HepG2 (cell line): Measurements from ENCODE around the gene HECA. TPM values are rescaled to one million over a fixed set of nuclear protein-coding genes. Genes with fewer than 3 reads are reported as not detected.

Source experiments
- CHD2 ChIP-seq: IDR thresholded peaks from 2 replicates; pipeline ENCODE4 v1.6.1; 2011; ENCODE audit warnings: low read depth, low read length, improper control_type of control experiment
- FOXK1 ChIP-seq: sonication (generic); formaldehyde crosslinking; IDR thresholded peaks from 2 replicates; pipeline ENCODE4 v1.4.0; 2020; ENCODE audit warnings: low read depth, missing genetic modification reagents, borderline replicate concordance
- GATA4 ChIP-seq: sonication (generic); IDR thresholded peaks from 2 replicates; pipeline ENCODE4 v1.6.1; 2016; ENCODE audit warnings: antibody characterized with exemption, low read depth, borderline replicate concordance
- HNRNPUL1 ChIP-seq: fragments of 200-400 bp; formaldehyde crosslinking; IDR thresholded peaks from 2 replicates; pipeline ENCODE4 v1.6.1; 2017; ENCODE audit warnings: low read depth, mild to moderate bottlenecking, low read length, moderate library complexity
- NFIC ChIP-seq: IDR thresholded peaks from 2 replicates; pipeline ENCODE4 v1.6.1; 2012; ENCODE audit warnings: mild to moderate bottlenecking, low read length, inconsistent platforms
- PAX8 ChIP-seq: sonication (generic); formaldehyde crosslinking; IDR thresholded peaks from 2 replicates; pipeline ENCODE4 v1.8.0; 2022; ENCODE audit warnings: mild to moderate bottlenecking, missing genetic modification reagents, borderline replicate concordance
- RNF2 ChIP-seq: fragments of 450-650 bp; conservative IDR thresholded peaks from 2 replicates; pipeline ENCODE4 v1.6.1; 2016; ENCODE audit warnings: low read depth
- SAFB2 ChIP-seq: sonication (generic); formaldehyde crosslinking; IDR thresholded peaks from 2 replicates; pipeline ENCODE4 v1.5.1; 2020; ENCODE audit warnings: missing genetic modification reagents, low read depth, mild to moderate bottlenecking, borderline replicate concordance
- SMAD3 ChIP-seq: sonication (generic); formaldehyde crosslinking; IDR thresholded peaks from 2 replicates; pipeline ENCODE4 v1.4.0; 2020; ENCODE audit warnings: missing genetic modification reagents
- SMARCE1 ChIP-seq: fragments of 450-650 bp; IDR thresholded peaks from 2 replicates; pipeline ENCODE4 v1.6.1; 2017; ENCODE audit warnings: borderline replicate concordance
- TEAD3 ChIP-seq: optimal IDR thresholded peaks from 2 replicates; pipeline ENCODE3; 2016; ENCODE audit warnings: borderline replicate concordance
- TP53 ChIP-seq: sonication (generic); formaldehyde crosslinking; conservative IDR thresholded peaks from 2 replicates; pipeline ENCODE4 v1.4.0; 2020; ENCODE audit warnings: missing genetic modification reagents
- XBP1 ChIP-seq: sonication (generic); formaldehyde crosslinking; IDR thresholded peaks from 2 replicates; pipeline ENCODE4 v1.5.0; 2020; ENCODE audit warnings: missing genetic modification reagents
- ZFP36L2 ChIP-seq: sonication (generic); formaldehyde crosslinking; IDR thresholded peaks from 2 replicates; pipeline ENCODE4 v1.4.0; 2020; ENCODE audit warnings: missing genetic modification reagents
- ZNF143 ChIP-seq: sonication (generic); formaldehyde crosslinking; IDR thresholded peaks from 2 replicates; pipeline ENCODE4 v1.4.0; 2020; ENCODE audit warnings: missing genetic modification reagents
- ZNF260 ChIP-seq: sonication (generic); formaldehyde crosslinking; IDR thresholded peaks from 2 replicates; pipeline ENCODE4 v1.4.0; 2020; ENCODE audit warnings: missing genetic modification reagents, low read depth, mild to moderate bottlenecking, borderline replicate concordance
- ZNF34 ChIP-seq: sonication (generic); formaldehyde crosslinking; IDR thresholded peaks from 2 replicates; pipeline ENCODE4 v1.4.0; 2020; ENCODE audit warnings: mild to moderate bottlenecking, missing genetic modification reagents, borderline replicate concordance
- ZNF343 ChIP-seq: sonication (generic); formaldehyde crosslinking; IDR thresholded peaks from 2 replicates; pipeline ENCODE4 v1.4.0; 2020; ENCODE audit warnings: mild to moderate bottlenecking, missing genetic modification reagents
- ZNF547 ChIP-seq: sonication (generic); formaldehyde crosslinking; IDR thresholded peaks from 2 replicates; pipeline ENCODE4 v1.5.1; 2020; ENCODE audit warnings: mild to moderate bottlenecking, missing genetic modification reagents
- ZNF616 ChIP-seq: sonication (generic); formaldehyde crosslinking; IDR thresholded peaks from 2 replicates; pipeline ENCODE4 v1.5.0; 2020; ENCODE audit warnings: low read depth, mild to moderate bottlenecking, missing genetic modification reagents
- polyA plus RNA-seq, 8 experiments: library from polyadenylated mRNA; depleted of rRNA in 3 of 8; stranded (reverse) in 7 of 8; unstranded in 1 of 8; fragments of >200 nt; fragmentation: Illumina TruSeq in 4 of 8; extraction: Trizol in 4 of 8; gene quantifications; 2 replicates each; pipeline versions ENCODE4 v1.2.1 to v1.2.3, GENCODE V29; 2011 to 2016; ENCODE audit warnings: low read depth in 4 of 8, missing spikeins in 1 of 8, mixed read lengths in 1 of 8; ENCODE audit not compliant: insufficient read depth in 1 of 8
- total RNA-seq, 5 experiments: library from RNA; depleted of rRNA; stranded (reverse); fragments of >200 nt; fragmentation: Illumina TruSeq; extraction: Trizol; gene quantifications; 2 replicates each; pipeline ENCODE4 v1.2.3, GENCODE V29; 2016; ENCODE audit warnings: low read depth in 1 of 5
- TF ChIP-seq, protein P1 (sequence below): sonication (generic); formaldehyde crosslinking; IDR thresholded peaks from 2 replicates; pipeline ENCODE4 v1.8.0; 2022; ENCODE audit warnings: low read depth, missing genetic modification reagents
- TF ChIP-seq, protein P2 (sequence below), 2 experiments: fragments of 450-650 bp in 1 of 2; sonication (generic) in 1 of 2; formaldehyde crosslinking; IDR thresholded peaks; 2 replicates each; pipeline versions ENCODE4 v1.5.0 to v1.8.0; 2020 to 2022; ENCODE audit warnings: mild to moderate bottlenecking in 1 of 2, missing genetic modification reagents in 1 of 2
- TF ChIP-seq, protein P3 (sequence below): IDR thresholded peaks from 2 replicates; pipeline ENCODE4 v1.6.1; 2012; ENCODE audit warnings: inconsistent platforms
- TF ChIP-seq, protein P4 (sequence below): sonication (generic); formaldehyde crosslinking; IDR thresholded peaks from 2 replicates; pipeline ENCODE4 v1.4.0; 2020; ENCODE audit warnings: missing genetic modification reagents
- TF ChIP-seq, protein P5 (sequence below): sonication (generic); formaldehyde crosslinking; conservative IDR thresholded peaks from 2 replicates; pipeline ENCODE4 v1.8.0; 2022; ENCODE audit warnings: mild to moderate bottlenecking, moderate library complexity, missing genetic modification reagents
- TF ChIP-seq, protein P6 (sequence below): IDR thresholded peaks from 2 replicates; pipeline ENCODE4 v1.6.1; 2016; ENCODE audit warnings: missing genetic modification reagents, missing compliant biosample characterization

The HECA gene
- total and polyA plus RNA-seq, 2 of the 13 experiments (the other 11 are each of a cell fraction or from before 2014, with no cell fraction given) = 0.18 to 0.49 TPM

DNA sequence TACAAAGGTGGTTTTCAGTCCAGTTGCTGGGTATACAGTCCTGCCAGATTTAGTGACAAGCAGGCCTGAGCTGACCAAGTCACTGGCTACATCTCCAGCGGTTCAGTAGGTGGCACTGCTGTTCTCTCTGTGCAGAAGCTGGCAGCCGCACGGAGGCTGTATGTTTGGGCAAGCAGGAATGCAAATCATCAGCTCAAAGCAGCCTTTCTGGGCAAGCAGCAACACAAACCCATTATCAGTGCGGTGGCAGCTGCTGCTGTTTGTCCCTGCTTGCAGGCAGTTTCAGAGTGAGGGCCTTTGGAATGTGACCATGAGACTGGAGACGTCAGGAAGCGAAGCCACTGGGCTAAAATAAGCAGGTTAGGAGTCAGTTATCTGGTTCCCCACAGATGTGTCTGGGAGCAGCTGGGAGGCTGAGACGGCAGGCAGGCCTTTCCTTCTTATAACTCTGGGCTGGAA, 84.4 kb downstream of the HECA start (continued):
- no peak for TF ChIP-seq SMARCE1
- TF ChIP-seq, protein P1, sequence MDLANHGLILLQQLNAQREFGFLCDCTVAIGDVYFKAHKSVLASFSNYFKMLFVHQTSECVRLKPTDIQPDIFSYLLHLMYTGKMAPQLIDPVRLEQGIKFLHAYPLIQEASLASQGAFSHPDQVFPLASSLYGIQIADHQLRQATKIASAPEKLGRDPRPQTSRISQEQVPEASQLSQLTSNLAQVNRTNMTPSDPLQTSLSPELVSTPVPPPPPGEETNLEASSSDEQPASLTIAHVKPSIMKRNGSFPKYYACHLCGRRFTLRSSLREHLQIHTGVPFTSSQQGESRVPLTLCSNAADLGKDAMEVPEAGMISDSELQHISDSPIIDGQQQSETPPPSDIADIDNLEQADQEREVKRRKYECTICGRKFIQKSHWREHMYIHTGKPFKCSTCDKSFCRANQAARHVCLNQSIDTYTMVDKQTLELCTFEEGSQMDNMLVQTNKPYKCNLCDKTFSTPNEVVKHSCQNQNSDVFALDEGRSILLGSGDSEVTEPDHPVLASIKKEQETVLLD (CRISPR knock-in tag) = no peak
- TF ChIP-seq NFIC = no peak
- no peak for TF ChIP-seq CHD2
- TF ChIP-seq GATA4 = no peak
- no peak for TF ChIP-seq XBP1
- TF ChIP-seq HNRNPUL1 = no peak
- no peak for TF ChIP-seq ZNF616
- TF ChIP-seq PAX8 (CRISPR knock-in tag) = no peak
- TF ChIP-seq SAFB2 (CRISPR knock-in tag) = no peak
- TF ChIP-seq ZNF143 = no peak
- TF ChIP-seq, protein P2, sequence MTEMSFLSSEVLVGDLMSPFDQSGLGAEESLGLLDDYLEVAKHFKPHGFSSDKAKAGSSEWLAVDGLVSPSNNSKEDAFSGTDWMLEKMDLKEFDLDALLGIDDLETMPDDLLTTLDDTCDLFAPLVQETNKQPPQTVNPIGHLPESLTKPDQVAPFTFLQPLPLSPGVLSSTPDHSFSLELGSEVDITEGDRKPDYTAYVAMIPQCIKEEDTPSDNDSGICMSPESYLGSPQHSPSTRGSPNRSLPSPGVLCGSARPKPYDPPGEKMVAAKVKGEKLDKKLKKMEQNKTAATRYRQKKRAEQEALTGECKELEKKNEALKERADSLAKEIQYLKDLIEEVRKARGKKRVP (CRISPR knock-in tag; IDR thresholded peaks at IDR 0.05) = no peak
- no peak for TF ChIP-seq ZNF547
- TF ChIP-seq ZNF260 (CRISPR knock-in tag) = no peak
- no peak; the same call in 1 of the 2 replicates for TF ChIP-seq SMAD3 (CRISPR knock-in tag)
- no peak for TF ChIP-seq ZFP36L2 (CRISPR knock-in tag)
- TF ChIP-seq, protein P3, sequence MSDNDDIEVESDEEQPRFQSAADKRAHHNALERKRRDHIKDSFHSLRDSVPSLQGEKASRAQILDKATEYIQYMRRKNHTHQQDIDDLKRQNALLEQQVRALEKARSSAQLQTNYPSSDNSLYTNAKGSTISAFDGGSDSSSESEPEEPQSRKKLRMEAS = no peak
- TF ChIP-seq, protein P4, sequence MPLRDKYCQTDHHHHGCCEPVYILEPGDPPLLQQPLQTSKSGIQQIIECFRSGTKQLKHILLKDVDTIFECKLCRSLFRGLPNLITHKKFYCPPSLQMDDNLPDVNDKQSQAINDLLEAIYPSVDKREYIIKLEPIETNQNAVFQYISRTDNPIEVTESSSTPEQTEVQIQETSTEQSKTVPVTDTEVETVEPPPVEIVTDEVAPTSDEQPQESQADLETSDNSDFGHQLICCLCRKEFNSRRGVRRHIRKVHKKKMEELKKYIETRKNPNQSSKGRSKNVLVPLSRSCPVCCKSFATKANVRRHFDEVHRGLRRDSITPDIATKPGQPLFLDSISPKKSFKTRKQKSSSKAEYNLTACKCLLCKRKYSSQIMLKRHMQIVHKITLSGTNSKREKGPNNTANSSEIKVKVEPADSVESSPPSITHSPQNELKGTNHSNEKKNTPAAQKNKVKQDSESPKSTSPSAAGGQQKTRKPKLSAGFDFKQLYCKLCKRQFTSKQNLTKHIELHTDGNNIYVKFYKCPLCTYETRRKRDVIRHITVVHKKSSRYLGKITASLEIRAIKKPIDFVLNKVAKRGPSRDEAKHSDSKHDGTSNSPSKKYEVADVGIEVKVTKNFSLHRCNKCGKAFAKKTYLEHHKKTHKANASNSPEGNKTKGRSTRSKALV (CRISPR knock-in tag) = no peak
- TF ChIP-seq ZNF34 (CRISPR knock-in tag) = no peak
- TF ChIP-seq ZNF343 (CRISPR knock-in tag) = no peak
- TF ChIP-seq FOXK1 (CRISPR knock-in tag) = no peak
- TF ChIP-seq, protein P5, sequence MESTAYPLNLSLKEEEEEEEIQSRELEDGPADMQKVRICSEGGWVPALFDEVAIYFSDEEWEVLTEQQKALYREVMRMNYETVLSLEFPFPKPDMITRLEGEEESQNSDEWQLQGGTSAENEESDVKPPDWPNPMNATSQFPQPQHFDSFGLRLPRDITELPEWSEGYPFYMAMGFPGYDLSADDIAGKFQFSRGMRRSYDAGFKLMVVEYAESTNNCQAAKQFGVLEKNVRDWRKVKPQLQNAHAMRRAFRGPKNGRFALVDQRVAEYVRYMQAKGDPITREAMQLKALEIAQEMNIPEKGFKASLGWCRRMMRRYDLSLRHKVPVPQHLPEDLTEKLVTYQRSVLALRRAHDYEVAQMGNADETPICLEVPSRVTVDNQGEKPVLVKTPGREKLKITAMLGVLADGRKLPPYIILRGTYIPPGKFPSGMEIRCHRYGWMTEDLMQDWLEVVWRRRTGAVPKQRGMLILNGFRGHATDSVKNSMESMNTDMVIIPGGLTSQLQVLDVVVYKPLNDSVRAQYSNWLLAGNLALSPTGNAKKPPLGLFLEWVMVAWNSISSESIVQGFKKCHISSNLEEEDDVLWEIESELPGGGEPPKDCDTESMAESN (CRISPR knock-in tag) = 0 out of 2 replicates have a peak, but pooled peaks have one; percentile 44
- no peak for TF ChIP-seq TP53 (CRISPR knock-in tag)
- peak; percentile 91 for TF ChIP-seq TEAD3 (CRISPR knock-in tag)
- TF ChIP-seq, protein P6, sequence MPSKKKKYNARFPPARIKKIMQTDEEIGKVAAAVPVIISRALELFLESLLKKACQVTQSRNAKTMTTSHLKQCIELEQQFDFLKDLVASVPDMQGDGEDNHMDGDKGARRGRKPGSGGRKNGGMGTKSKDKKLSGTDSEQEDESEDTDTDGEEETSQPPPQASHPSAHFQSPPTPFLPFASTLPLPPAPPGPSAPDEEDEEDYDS (CRISPR knock-in tag) = peak; percentile 38; the same call in 1 of the 2 replicates
- TF ChIP-seq RNF2 = no peak
